Measurements from ENCODE around the gene GALNT13. TPM values are rescaled to one million over a fixed set of nuclear protein-coding genes. Genes with fewer than 3 reads are reported as not detected.

GALNT13 gene
- total and polyA plus RNA-seq, 10 of the 15 experiments (the other 5 are each of a cell fraction or from before 2014, with no cell fraction given), result 0.04 TPM; not detected in 9

DNA sequence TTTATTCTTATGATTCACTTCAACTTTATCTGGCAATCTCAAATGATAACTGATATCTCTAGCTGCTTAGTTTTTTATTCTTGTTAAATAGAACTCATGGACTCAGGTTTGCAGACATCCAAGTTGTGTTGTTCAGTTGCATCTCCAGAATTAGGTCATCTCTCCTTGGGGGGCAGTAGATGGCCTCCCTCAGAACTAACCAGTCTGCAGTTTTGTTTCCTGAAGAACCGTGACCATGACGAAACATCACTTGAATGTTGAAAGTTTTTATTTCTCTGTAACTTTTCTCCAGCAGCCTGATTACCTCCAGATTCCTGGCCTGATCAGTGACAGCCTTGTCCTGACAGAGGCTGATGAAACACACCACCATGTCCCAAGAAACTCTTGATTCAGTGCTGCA is 321.5 kb downstream of the GALNT13 start:
- Histone ChIP-seq H2AFZ (ENCODE audit: control insufficient read depth, low read depth, low read length) (no peak overlapping the region), H3K4me1 (ENCODE audit: control insufficient read depth, insufficient read depth, low read length) (no peaks in the 10 kb centered on the region), H3K36me3 (ENCODE audit: control insufficient read depth in 2 of 2, insufficient read depth in 2 of 2, low read length in 1 of 2) (no peaks in the 10 kb centered on the region), H3K4me2 (ENCODE audit: control insufficient read depth, insufficient read depth) (no peak overlapping the region), H3K27ac (ENCODE audit: control insufficient read depth, insufficient read depth) (no peak overlapping the region), H3K9ac (ENCODE audit: control insufficient read depth, insufficient read depth, low read length) (no peak overlapping the region), H3K79me2 (ENCODE audit: control insufficient read depth, insufficient read depth, low read length) (no peaks in the 10 kb centered on the region), H3K4me3 (no peak overlapping the region), H3K27me3 (replicated peaks in 1 of 2; ENCODE audit: control insufficient read depth in 2 of 2, insufficient read depth in 2 of 2, low read length in 1 of 2) (no peaks in the 10 kb centered on the region), H3K9me3 (replicated peaks; ENCODE audit: control insufficient read depth, insufficient read depth, low read length) (no peaks in the 10 kb centered on the region), H4K20me1 (ENCODE audit: control insufficient read depth, insufficient read depth) (no peaks in the 10 kb centered on the region)
- DNase-seq (ENCODE audit: low read depth, low spot score) (no peak), ATAC-seq (no peak), FAIRE-seq (no peak)
- in situ Hi-C loops (cut with MboI) (no loop called here), intact Hi-C loops (cut with micrococcal nuclease; ENCODE audit: unreplicated experiment) (no loop called here)
- POLR2A ChIA-PET, result no interaction called here
- BruUV-seq (replicated peaks), result no TSS peak
- RAD21 ChIA-PET (ENCODE audit: unreplicated experiment), result no interaction called here
- CTCF ChIA-PET, result no interaction called here
- WGBS (ENCODE audit: insufficient coverage, insufficient replicate concordance, low lambda C conversion rate, missing lambda C conversion rate), result 7% methylated on average over 2 of the region's 2 CpGs
- SMC1A ChIA-PET (ENCODE audit: uncharacterized antibody, unreplicated experiment), result no interaction called here
- TF ChIP-seq ZNF384 (IDR thresholded peaks at IDR 0.05; ENCODE audit: borderline replicate concordance, low read depth, low read length) (no peak), ZNF622 (IDR thresholded peaks at IDR 0.05) (no peak), HDAC6 (IDR thresholded peaks at IDR 0.05; ENCODE audit: unreplicated experiment) (no peak)
- TF ChIP-seq, protein P1, sequence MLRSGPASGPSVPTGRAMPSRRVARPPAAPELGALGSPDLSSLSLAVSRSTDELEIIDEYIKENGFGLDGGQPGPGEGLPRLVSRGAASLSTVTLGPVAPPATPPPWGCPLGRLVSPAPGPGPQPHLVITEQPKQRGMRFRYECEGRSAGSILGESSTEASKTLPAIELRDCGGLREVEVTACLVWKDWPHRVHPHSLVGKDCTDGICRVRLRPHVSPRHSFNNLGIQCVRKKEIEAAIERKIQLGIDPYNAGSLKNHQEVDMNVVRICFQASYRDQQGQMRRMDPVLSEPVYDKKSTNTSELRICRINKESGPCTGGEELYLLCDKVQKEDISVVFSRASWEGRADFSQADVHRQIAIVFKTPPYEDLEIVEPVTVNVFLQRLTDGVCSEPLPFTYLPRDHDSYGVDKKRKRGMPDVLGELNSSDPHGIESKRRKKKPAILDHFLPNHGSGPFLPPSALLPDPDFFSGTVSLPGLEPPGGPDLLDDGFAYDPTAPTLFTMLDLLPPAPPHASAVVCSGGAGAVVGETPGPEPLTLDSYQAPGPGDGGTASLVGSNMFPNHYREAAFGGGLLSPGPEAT (IDR thresholded peaks at IDR 0.05; ENCODE audit: low read depth), result no peak
- TF ChIP-seq, protein P2, sequence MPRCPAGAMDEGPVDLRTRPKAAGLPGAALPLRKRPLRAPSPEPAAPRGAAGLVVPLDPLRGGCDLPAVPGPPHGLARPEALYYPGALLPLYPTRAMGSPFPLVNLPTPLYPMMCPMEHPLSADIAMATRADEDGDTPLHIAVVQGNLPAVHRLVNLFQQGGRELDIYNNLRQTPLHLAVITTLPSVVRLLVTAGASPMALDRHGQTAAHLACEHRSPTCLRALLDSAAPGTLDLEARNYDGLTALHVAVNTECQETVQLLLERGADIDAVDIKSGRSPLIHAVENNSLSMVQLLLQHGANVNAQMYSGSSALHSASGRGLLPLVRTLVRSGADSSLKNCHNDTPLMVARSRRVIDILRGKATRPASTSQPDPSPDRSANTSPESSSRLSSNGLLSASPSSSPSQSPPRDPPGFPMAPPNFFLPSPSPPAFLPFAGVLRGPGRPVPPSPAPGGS (IDR thresholded peaks at IDR 0.05; ENCODE audit: borderline replicate concordance, insufficient read depth, low read depth, low read length, poor library complexity, severe bottlenecking), result no peak

All from GM12878 (cell line).